ENCODE results near the gene CAVIN4.

CAVIN4 gene

GRCh38 chr9:100577776-100578448 is at the start of gene CAVIN4:
TSS of gene CAVIN4 (plus strand) at chr9:100578079. CDS start at chr9:100578144, 65 bp downstream.
- no peak for DNase-seq (ENCODE audit: low read depth, low spot score)

- no peak for DNase-seq (ENCODE audit: low read depth, low spot score)
Measured at GRCh38 chr9:100534401-100534800, 43.5 kb upstream of the CAVIN4 start.

DNA sequence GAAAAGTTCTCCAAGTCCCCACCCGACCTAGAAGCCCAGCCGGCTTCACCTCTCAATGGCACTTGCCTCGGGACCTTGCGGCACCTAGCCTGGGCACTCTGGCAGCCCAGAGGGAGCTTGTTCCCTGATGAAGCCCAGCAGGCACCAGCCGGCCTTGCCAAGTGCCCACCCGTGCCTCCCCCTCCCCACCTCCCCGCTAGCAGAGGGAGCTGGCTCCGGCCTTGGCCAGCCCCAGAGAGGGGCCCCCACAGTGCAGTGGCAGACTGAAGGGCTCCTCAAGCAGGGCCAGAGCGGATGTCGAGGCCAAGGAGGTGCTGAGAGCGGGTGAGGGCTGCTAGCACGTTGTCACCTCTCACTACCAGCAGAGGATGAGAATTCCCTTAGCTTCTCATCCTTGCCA is 37.6 kb upstream of the CAVIN4 start:
- no peak for DNase-seq (ENCODE audit: low read depth, low spot score)

- no peak for DNase-seq (ENCODE audit: low read depth, low spot score)
Measured at GRCh38 chr9:100549048-100549447, 28.8 kb upstream of the CAVIN4 start.

DNA sequence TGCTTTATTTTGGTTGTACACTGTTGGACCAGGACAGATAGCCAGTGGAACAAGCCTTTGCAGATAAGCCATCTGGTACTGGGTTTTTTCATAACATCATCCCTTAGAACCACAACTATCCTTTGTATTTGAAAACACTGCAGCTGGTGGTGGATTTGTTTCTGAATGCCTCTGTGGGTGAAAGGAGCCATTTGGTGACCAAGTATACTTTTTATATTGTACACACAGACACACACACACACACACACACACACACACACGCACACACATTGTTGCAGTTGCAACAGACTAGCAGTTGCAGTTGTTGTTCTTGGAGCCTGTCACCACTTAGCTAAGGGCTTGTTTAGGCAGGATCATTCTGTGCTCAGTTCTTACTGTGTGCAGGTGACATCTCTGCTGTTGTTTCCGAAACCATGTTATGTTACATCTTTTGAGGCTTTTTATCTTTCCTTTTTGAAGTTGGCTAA is 22.9 kb upstream of the CAVIN4 start:
- DNase-seq (ENCODE audit: low read depth, low spot score), result no peak

- DNase-seq (ENCODE audit: low read depth, low spot score), result no peak
Measured at GRCh38 chr9:100555471-100555870, 22.4 kb upstream of the CAVIN4 start.

DNA sequence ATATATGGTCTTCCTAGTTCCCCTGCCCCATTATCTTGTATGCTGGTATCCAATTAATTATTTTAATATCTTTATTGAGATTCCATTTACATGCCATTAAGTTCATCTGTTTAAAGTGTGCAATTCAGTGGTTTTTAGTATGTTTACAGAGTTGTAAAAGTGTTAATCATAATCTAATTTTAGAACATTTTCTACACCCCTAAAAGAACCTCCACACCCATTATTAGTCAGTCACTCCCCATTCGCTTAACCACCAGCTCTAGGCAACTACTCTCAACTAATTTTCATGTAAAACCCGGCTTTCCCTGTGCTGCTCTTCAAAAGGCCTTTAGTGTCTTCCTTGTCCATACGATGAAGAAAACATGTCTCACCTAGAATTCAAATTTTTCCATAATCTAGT is 20.8 kb upstream of the CAVIN4 start:
- no peak for DNase-seq (ENCODE audit: low read depth, low spot score)

DNA sequence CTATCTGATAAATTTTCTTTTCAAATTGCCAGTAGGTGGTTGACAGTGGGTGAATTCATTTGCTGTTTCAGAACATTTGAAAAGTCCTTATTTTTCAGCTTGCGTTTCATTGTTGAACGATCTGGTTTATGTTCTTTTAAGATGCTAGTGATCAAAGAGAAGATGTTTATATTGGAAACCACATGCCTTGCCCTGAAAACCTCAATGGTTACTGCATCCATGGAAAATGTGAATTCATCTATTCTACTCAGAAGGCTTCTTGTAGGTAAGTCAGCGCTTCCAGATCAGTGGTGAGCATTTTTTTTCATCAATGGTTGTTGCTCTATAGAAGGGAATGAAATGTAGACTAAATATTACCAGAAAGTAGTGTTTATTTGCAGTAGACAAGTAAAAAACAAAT is 16.6 kb upstream of the CAVIN4 start:
- no peak for DNase-seq (ENCODE audit: low read depth, low spot score)

- no peak for DNase-seq (ENCODE audit: low read depth, low spot score)
Measured at GRCh38 chr9:100567856-100568255, 10.0 kb upstream of the CAVIN4 start.

GRCh38 chr9:100573655-100574260 is 4.1 kb upstream of the CAVIN4 start:
- no peak for DNase-seq (ENCODE audit: low read depth, low spot score)

DNA sequence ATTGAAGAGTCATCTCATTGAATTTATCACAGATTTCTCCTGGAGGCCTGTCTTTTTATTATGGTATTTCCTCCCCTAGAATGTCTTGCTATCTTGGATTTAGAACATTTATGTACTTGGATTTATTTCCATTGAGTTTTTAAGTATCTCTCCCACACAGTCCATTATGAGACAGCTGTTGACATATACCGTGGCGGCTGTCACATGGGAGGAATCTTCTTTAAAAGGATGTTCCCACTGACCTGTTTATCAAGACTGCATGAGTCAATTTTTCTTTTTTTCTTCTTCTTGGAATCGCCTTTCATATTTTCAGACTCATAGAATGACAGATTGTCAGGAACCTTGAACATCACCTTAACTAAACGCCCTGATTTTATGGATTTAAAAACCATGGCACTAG is 2.9 kb upstream of the CAVIN4 start:
- no peak for DNase-seq (ENCODE audit: low read depth, low spot score)

DNA sequence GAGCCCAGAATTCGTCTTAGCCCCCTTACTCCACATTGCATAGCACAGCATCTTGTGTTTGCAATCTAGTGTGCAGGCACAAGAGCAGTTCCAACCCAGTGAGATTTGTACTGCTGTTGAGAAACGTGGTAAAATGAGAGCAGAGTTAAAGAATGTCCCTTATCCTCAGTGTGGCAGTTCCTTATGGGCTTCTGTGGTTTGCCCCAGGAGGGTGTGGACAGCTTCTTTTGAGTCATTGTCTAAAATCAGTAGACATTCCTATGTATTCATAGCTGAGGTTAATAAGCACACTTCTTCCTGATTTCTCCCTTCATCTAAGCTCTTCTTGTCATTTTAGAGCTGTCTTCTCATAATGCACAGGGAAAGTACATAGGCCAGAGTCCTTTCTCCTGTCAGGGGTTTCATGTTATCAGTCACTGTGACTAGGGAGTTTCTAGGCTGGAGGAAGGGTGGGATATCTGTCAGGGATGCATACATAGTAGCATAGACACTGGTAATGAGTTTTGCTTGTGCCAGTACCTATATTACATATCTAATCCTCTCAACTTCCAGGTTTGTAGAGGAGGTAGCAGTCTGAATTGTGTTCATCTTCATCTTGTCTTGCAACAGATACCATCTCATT is 2.0 kb upstream of the CAVIN4 start:
- no peak for DNase-seq (ENCODE audit: low read depth, low spot score)

- DNase-seq (ENCODE audit: low read depth, low spot score), result no peak
Measured at GRCh38 chr9:100578610-100579009, 731 bp downstream of the CAVIN4 start.

GRCh38 chr9:100579665-100580064 is 1.8 kb downstream of the CAVIN4 start:
- DNase-seq (ENCODE audit: low read depth, low spot score), result no peak

DNA sequence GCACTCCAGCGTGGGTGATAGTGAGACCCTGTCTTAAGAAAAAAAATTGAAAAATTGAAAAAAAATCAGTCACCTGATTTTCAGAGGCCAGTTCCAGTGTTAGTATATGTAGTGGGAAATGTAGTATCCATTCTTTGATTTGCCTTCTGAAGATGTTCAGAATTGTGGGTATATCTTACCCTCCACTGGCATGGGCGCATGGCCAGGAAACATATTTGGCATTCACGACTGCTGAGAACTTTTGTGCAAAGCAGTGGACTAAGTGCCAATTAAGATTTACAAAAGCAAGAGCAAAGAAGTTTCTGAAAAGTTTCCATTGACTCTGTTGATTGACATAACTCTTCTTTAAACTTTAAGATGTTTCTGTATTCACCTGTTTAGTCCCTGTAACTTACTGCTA is 2.4 kb downstream of the CAVIN4 start:
- no peak for DNase-seq (ENCODE audit: low read depth, low spot score)

- no peak for DNase-seq (ENCODE audit: low read depth, low spot score)
Measured at GRCh38 chr9:100581081-100581480, 3.2 kb downstream of the CAVIN4 start.

DNA sequence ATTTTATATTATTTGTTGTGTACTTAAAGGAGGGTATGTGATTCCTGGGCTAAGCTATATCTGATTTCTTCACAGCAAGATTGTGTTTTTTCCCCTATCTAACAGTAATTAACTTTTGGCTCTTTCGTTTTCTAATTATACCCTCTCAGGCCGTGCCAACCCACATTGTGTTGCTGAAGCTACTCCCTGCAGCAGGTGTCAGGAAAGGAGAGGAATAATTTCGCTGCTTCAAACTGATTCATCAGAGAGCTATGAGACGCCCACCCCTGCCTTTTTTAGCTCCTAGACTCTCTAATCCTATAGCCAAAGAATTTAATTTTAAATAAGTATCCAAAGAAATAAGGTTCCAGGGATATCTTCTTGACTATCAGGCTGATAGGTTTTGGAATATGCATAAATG is 3.8 kb downstream of the CAVIN4 start:
- DNase-seq (ENCODE audit: low read depth, low spot score), result no peak

DNA sequence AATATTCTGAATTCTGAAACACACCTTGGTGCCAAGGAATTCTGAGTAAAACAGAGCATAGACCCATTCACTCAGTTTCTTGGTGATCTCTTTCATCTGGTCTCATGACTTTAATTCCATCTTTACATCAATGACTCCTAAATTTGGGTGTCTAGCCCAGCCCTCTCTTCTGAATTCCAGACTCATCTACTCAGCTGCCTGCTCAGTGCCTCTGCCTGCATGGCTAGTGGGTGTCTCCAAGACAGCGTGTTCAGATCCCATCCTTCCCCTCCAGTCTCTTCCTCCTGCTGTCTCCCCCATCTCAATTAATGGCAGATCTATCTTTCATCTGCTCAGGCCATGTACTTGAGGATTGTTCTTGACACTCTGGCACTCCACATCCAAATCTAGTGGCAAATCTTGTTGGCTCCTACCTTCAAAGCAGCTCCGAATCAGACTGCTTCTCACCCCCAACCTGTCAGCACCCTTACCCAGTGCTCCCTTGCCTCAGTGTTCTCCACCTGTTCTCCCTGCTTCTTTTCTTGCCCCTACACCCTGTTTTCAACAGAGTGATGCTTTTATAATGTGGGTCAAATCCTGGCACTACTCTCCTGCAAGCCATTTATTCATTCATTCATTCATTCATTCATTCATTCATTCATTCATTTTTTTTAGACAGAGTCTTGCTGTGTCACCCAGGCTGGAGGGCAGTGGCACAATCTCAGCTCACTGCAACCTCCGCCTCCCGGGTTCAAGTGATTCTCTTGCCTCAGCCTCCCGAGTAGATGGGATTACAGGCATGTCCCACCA is 5.3 kb downstream of the CAVIN4 start:
- no peak for DNase-seq (ENCODE audit: low read depth, low spot score)

GRCh38 chr9:100584951-100585350 is 7.1 kb downstream of the CAVIN4 start:
- DNase-seq (ENCODE audit: low read depth, low spot score), result no peak

GRCh38 chr9:100586093-100586492 is 8.2 kb downstream of the CAVIN4 start:
- DNase-seq (ENCODE audit: low read depth, low spot score), result no peak

- DNase-seq (ENCODE audit: low read depth, low spot score), result no peak
Measured at GRCh38 chr9:100587375-100587774, 9.5 kb downstream of the CAVIN4 start.

GRCh38 chr9:100589582-100589981 is 11.7 kb downstream of the CAVIN4 start:
- DNase-seq (ENCODE audit: low read depth, low spot score), result no peak

Measured in iPS DF 19.7 (cell line).